IPS-15b (cell line): ENCODE data around the gene KCNJ9.

Experiments
- H3K27me3 ChIP-seq: one replicate; pipeline ENCODE4 v1.6.1; 2013; ENCODE audit warnings: low read length; ENCODE audit not compliant: control insufficient read depth, insufficient read depth
- H3K36me3 ChIP-seq: one replicate; pipeline ENCODE4 v1.6.1; 2013; ENCODE audit warnings: low read length; ENCODE audit not compliant: control insufficient read depth, insufficient read depth
- H3K4me1 ChIP-seq: one replicate; pipeline ENCODE4 v1.6.1; 2013; ENCODE audit warnings: mild to moderate bottlenecking, low read length; ENCODE audit not compliant: control insufficient read depth, insufficient read depth
- H3K4me3 ChIP-seq: one replicate; pipeline ENCODE4 v1.5.1; 2013; ENCODE audit warnings: low read depth, low read length
- H3K9ac ChIP-seq: one replicate; pipeline ENCODE4 v1.6.1; 2013; ENCODE audit warnings: low read depth, mild to moderate bottlenecking, low read length
- H3K9me3 ChIP-seq: one replicate; pipeline ENCODE4 v1.6.1; 2013; ENCODE audit warnings: mild to moderate bottlenecking, low read length; ENCODE audit not compliant: control insufficient read depth, insufficient read depth

The KCNJ9 gene

GRCh38 chr1:160114085-160114484 lies 32.7 kb downstream of the KCNJ9 start:
- no peak overlapping the region for H3K9ac ChIP-seq
- H3K36me3 ChIP-seq, result peaks cover 2% of the 10 kb centered on the region
- no peaks in the 10 kb centered on the region for H3K27me3 ChIP-seq
- H3K9me3 ChIP-seq, result no peaks in the 10 kb centered on the region
- no peak overlapping the region for H3K4me3 ChIP-seq
- peaks cover 36% of the 10 kb centered on the region for H3K4me1 ChIP-seq

DNA sequence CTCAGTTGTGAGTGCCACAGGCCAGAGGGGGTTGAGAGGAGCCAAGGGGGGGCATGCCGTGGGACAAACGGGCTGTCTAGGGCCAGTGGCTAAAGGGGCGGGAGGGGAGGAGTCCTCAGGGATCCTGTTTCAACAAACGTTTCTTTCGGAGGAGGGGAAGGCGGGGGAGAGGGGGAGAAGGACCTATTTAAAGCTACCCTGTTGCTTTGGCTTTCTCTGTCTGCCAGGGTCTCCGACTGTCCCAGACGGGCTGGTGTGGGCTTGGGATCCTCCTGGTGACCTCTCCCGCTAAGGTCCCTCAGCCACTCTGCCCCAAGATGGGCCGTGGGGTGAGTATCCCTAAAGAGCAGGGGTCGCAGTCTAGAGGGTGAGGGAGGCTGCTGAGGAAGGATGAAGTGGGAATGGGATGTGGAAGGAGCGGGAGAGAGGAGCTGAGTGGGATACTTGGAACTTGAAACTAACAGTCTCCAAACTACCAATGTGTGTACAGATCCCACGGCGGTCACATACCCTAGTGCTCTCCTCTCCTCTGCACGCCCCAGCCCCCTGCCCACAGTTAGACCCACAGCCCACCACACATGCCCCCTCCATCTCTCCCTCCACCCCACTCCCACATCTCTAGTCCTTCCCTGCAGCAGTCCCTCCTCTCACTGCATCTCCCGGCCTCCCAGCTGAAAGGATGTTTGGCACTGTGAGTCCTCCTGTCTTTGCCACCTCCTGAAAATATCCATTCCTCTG lies 34.4 kb downstream of the KCNJ9 start, which contains the start of gene ATP1A2:
TSS of gene ATP1A2 (plus strand) at position 215 of the 738 bp plus-strand sequence. CDS start at position 318, 103 bp downstream.
- H3K9me3 ChIP-seq, result no peaks in the 10 kb centered on the region
- H3K4me3 ChIP-seq, result peak within 1 kb of the TSS; percentile 58
- H3K27me3 ChIP-seq, result no peaks in the 10 kb centered on the region
- peaks cover 27% of the 10 kb centered on the region for H3K4me1 ChIP-seq
- peak within 1 kb of the TSS; percentile 16 for H3K9ac ChIP-seq
- peaks cover 2% of the 10 kb centered on the region for H3K36me3 ChIP-seq

DNA sequence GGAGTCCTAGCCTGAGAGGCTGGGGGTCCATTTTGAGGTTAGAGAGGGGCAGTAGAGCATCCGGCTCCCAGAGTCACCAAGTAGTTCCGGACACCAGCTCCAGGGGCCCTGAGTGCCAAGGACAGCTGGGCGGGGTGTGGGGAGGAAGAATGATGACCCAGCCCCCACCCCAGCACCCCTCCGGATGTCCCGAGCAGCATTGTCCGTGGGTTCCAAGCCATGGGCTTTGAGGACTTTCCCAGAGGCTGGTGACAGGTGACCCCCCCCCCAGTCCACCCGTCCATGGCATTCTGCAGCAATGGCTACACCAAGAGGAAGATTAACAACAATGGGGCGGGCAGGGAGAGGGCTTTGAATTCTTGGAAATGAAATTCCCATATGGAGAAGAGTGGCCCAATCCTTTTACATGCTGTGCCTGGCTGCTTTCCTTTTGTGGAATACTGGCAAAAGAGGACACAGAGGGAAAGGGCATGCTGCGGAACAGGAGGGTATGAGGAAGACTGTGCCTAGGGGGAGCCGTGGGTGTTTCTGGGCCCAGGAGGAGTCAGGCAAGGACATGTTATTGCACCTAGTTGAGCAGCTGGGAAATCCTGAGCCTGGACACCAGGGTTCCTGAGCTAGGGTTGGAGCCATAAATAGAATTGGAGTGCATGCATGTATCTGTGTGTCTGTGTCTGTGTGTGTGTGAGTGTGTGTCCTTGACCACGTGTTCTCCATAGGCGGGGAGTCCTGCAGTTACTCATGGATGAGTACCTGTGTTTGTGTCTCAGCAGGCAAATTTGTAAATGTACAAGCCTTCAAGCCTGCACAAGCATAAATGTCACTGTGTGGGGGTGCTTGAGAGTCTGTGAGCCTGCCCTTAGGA lies 35.2 kb downstream of the KCNJ9 start:
- no peak overlapping the region for H3K9ac ChIP-seq
- H3K4me3 ChIP-seq, result peak overlapping the region; percentile 58
- H3K9me3 ChIP-seq, result no peaks in the 10 kb centered on the region
- H3K27me3 ChIP-seq, result no peaks in the 10 kb centered on the region
- H3K4me1 ChIP-seq, result peaks cover 27% of the 10 kb centered on the region
- peaks cover 2% of the 10 kb centered on the region for H3K36me3 ChIP-seq

- Histone ChIP-seq H3K9me3 (no peaks in the 10 kb centered on the region), H3K4me1 (peaks cover 27% of the 10 kb centered on the region), H3K27me3 (no peaks in the 10 kb centered on the region), H3K4me3 (peak overlapping the region; percentile 22), H3K36me3 (peaks cover 2% of the 10 kb centered on the region), H3K9ac (no peak overlapping the region)
These were observed 36.0 kb downstream of the KCNJ9 start for GRCh38 chr1:160117300-160117699.

DNA sequence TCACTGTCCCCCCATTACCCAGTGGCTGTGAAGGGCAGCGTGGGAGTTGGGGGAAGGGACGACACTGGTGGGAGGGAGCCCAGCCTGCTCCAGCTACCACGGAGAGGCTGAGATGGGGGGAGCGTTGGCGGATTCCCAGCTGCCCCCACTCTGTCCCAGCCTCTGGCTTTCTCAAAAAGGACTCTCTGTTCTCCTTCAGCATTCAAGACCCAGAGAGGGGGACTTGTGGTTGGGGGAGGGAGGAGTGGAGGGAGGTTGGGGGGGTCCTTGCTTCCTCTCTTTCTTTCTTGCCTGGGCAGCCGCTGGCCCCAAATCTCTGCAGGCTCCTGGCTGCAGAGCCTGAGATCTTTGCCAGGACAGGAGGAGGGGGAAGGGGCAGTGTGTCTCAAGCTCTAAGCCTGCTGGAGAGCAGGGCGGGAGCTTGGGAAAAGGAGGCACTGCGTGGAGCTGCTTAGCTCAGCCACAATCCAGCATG lies 36.4 kb downstream of the KCNJ9 start:
- no peak overlapping the region for H3K9ac ChIP-seq
- peaks cover 27% of the 10 kb centered on the region for H3K4me1 ChIP-seq
- no peak overlapping the region for H3K4me3 ChIP-seq
- H3K27me3 ChIP-seq, result no peaks in the 10 kb centered on the region
- no peaks in the 10 kb centered on the region for H3K9me3 ChIP-seq
- peaks cover 2% of the 10 kb centered on the region for H3K36me3 ChIP-seq

DNA sequence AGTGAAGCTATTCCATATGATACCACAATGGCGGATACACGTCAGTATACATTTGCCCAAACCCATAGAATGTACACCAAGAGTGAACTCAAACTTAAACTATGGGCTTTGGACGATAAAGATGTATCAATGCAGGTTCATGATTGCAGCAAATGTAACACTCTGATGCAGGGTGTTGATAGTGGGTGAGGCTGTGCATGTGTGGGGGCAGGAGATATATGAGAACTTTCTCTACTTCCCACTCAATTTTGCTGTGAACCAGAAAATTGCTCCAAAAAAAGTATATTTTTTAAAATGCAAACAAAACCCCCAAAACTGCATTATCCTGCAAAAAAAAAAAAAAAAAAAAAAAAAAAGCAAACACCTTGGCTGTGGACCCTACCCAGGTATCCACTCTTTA lies 37.6 kb downstream of the KCNJ9 start:
- Histone ChIP-seq H3K4me1 (peaks cover 20% of the 10 kb centered on the region), H3K9ac (no peak overlapping the region), H3K36me3 (peaks cover 2% of the 10 kb centered on the region), H3K27me3 (no peaks in the 10 kb centered on the region), H3K9me3 (no peaks in the 10 kb centered on the region), H3K4me3 (no peak overlapping the region)

DNA sequence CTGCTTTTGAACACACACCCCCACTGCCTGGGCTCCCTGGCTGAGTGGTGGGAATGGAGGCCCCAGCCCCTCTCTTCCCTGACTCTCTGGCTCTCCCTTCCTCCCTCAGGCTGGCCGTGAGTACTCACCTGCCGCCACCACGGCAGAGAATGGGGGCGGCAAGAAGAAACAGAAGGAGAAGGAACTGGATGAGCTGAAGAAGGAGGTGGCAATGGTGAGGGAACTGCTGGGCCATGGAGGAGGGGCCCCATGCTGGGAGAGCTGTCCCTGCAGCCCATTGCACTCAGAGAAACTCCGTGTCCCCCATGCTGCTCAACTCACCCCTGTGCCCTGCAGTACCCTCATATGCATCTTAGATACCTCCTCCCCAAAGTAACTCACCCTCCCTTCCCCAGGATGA lies 39.5 kb downstream of the KCNJ9 start:
- H3K4me3 ChIP-seq, result no peak overlapping the region
- H3K27me3 ChIP-seq, result no peaks in the 10 kb centered on the region
- no peak overlapping the region for H3K9ac ChIP-seq
- H3K4me1 ChIP-seq, result peaks cover 13% of the 10 kb centered on the region
- H3K9me3 ChIP-seq, result no peaks in the 10 kb centered on the region
- H3K36me3 ChIP-seq, result peaks cover 14% of the 10 kb centered on the region

DNA sequence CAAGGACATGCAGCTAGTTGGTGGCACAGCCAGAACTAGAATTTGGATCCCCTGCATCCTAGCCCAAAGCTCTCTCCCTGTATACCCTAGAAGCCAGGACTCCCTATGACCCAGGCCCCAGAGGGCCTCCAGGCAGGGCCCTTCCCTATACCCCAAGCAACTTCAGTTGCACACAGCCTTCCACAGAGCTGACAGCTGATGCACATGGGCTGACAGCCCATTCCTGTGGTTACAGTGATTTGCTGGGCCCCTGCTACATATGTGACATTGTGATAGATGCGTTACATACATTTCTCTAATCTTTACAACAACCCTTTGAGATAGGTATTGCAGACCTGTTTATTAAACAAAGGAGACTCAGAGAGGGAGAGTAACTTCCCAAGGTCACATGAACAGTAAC lies 40.0 kb downstream of the KCNJ9 start:
- Histone ChIP-seq H3K4me3 (no peak overlapping the region), H3K9ac (no peak overlapping the region), H3K36me3 (peaks cover 14% of the 10 kb centered on the region), H3K9me3 (no peaks in the 10 kb centered on the region), H3K4me1 (peaks cover 13% of the 10 kb centered on the region), H3K27me3 (no peaks in the 10 kb centered on the region)

DNA sequence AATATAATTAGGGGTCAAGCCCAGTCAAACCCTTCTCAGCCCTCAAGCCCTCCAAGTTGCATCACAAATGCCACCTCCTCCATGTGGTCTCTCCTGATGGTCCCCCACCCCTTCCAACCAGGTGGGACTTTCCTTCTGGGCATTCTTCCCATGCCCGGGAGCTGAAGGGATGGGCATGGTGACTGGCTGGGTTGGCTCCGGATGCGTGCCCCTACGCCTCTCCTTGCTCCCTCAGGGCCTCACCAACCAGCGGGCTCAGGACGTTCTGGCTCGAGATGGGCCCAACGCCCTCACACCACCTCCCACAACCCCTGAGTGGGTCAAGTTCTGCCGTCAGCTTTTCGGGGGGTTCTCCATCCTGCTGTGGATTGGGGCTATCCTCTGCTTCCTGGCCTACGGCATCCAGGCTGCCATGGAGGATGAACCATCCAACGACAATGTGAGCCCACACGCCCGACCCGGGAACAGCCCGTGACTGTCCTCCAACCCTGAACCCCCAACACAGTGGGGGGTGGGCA lies 41.7 kb downstream of the KCNJ9 start:
- Histone ChIP-seq H3K4me3 (no peak overlapping the region), H3K4me1 (peaks cover under 1% of the 10 kb centered on the region), H3K9me3 (no peaks in the 10 kb centered on the region), H3K27me3 (no peaks in the 10 kb centered on the region), H3K36me3 (peaks cover 17% of the 10 kb centered on the region), H3K9ac (no peak overlapping the region)

GRCh38 chr1:160123726-160124125 lies 42.4 kb downstream of the KCNJ9 start:
- no peak overlapping the region for H3K4me3 ChIP-seq
- no peak overlapping the region for H3K9ac ChIP-seq
- H3K4me1 ChIP-seq, result no peaks in the 10 kb centered on the region
- peaks cover 19% of the 10 kb centered on the region for H3K36me3 ChIP-seq
- H3K9me3 ChIP-seq, result no peaks in the 10 kb centered on the region
- no peaks in the 10 kb centered on the region for H3K27me3 ChIP-seq

- no peaks in the 10 kb centered on the region for H3K9me3 ChIP-seq
- peaks cover 29% of the 10 kb centered on the region for H3K36me3 ChIP-seq
- no peak overlapping the region for H3K9ac ChIP-seq
- no peaks in the 10 kb centered on the region for H3K27me3 ChIP-seq
- H3K4me3 ChIP-seq, result no peak overlapping the region
- H3K4me1 ChIP-seq, result no peaks in the 10 kb centered on the region
These were observed 43.6 kb downstream of the KCNJ9 start for GRCh38 chr1:160124705-160125478.
